ENCODE results near the gene DLG5.

The DLG5 gene

GRCh38 chr10:77756319-77757232, 170.0 kb downstream of the DLG5 start:
- DNase-seq: peak; percentile 12

GRCh38 chr10:77746047-77746707, 180.4 kb downstream of the DLG5 start:
- no peak for DNase-seq

GRCh38 chr10:77744245-77744644, 182.3 kb downstream of the DLG5 start:
- DNase-seq: no peak

- no peak for DNase-seq
Observed at GRCh38 chr10:77742172-77742571, 184.4 kb downstream of the DLG5 start.

- DNase-seq: no peak
Observed at GRCh38 chr10:77741746-77742145, 184.8 kb downstream of the DLG5 start.
